NCI-H526 treated with DMSO at 0.1 percent for 48 hours (cell line): ENCODE measurements around the gene ZNF592.

Experiments used
- DNase-seq: peaks from one replicate; lab custom pipeline; 2025; lab: John Stamatoyannopoulos, UW

The ZNF592 gene

DNA sequence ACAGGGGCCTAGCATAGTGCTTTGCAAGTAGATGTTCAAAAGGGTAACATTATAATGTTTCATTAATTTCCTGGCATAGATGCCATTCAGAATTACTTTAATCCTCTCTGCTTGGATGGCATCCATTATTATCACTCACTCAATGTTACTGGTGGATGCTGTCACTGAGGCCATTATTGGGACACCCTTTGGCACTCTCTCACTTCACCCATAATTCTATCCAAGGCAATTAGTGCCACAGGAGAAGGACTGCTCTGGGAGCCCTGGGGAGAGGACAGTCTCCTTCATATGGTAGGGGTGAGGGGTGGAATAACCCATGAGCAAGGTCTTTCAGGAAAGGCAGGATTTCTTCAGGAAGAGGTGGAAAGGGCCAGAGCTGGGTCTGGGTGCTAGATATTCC lies 107.4 kb downstream of the ZNF592 start:
- DNase-seq: no peak
